Keratinocyte (primary cell): ENCODE data around the gene PADI4. TPM values are rescaled to one million over a fixed set of nuclear protein-coding genes. Genes with fewer than 3 reads are reported as not detected.

ENCODE experiments used
- DNase-seq: peaks from one replicate; pipeline ENCODE4 v3.0.0-alpha.2; 2011; ENCODE audit warnings: low read depth, missing footprints, low spot score
- FAIRE-seq: peaks from 2 replicates; lab custom pipeline; 2011; peaks lifted over from hg19 to GRCh38; lab: Jason Lieb, UNC
- H2AFZ ChIP-seq: 2 replicates; pipeline ENCODE4 v1.6.0; 2012; ENCODE audit warnings: low read length, control low read depth, inconsistent platforms; ENCODE audit not compliant: control insufficient read depth
- H3K27ac ChIP-seq: 2 replicates; pipeline ENCODE4 v1.5.1; 2011; ENCODE audit warnings: low read length; ENCODE audit not compliant: control insufficient read depth, insufficient read depth
- H3K27me3 ChIP-seq: 3 replicates; pipeline ENCODE4 v1.6.0; 2011; ENCODE audit warnings: low read length; ENCODE audit not compliant: control insufficient read depth, insufficient read depth; ENCODE audit errors: extremely low read depth
- H3K36me3 ChIP-seq, 2 experiments: 2 replicates in 1 of 2; 3 replicates in 1 of 2; pipeline ENCODE4 v1.5.1; 2011; ENCODE audit warnings: low read length in 2 of 2, mild to moderate bottlenecking in 1 of 2; ENCODE audit not compliant: control insufficient read depth in 2 of 2, insufficient read depth in 2 of 2; ENCODE audit errors: extremely low read depth in 1 of 2
- H3K4me1 ChIP-seq: 3 replicates; pipeline ENCODE4 v1.5.1; 2011; ENCODE audit warnings: low read length; ENCODE audit not compliant: control insufficient read depth, insufficient read depth; ENCODE audit errors: extremely low read depth
- H3K4me2 ChIP-seq: 3 replicates; pipeline ENCODE4 v1.6.0; 2011; ENCODE audit warnings: low read depth, low read length; ENCODE audit not compliant: control insufficient read depth, insufficient read depth; ENCODE audit errors: extremely low read depth
- H3K4me3 ChIP-seq, 3 experiments: fragments of 200-600 bp in 1 of 3; sonication (generic) in 1 of 3; 2 replicates in 2 of 3; 3 replicates in 1 of 3; pipeline ENCODE4 v1.5.1; 2011 to 2016; ENCODE audit warnings: low read length in 3 of 3, mild to moderate bottlenecking in 3 of 3, control low read depth in 2 of 3, inconsistent platforms in 1 of 3, low read depth in 1 of 3, mixed read lengths in 1 of 3, mixed run types in 1 of 3, moderate library complexity in 1 of 3; ENCODE audit not compliant: control insufficient read depth in 2 of 3, insufficient read depth in 2 of 3; ENCODE audit errors: extremely low read depth in 1 of 3
- H3K79me2 ChIP-seq: 2 replicates; pipeline ENCODE4 v1.6.0; 2012; ENCODE audit warnings: low read length; ENCODE audit not compliant: control insufficient read depth, insufficient read depth
- H3K9ac ChIP-seq: 3 replicates; pipeline ENCODE4 v1.6.0; 2011; ENCODE audit warnings: low read length; ENCODE audit not compliant: control insufficient read depth, insufficient read depth; ENCODE audit errors: extremely low read depth
- H3K9me1 ChIP-seq: 3 replicates; pipeline ENCODE4 v1.6.0; 2011; ENCODE audit warnings: low read length; ENCODE audit not compliant: control insufficient read depth, insufficient read depth; ENCODE audit errors: extremely low read depth
- H3K9me3 ChIP-seq: 2 replicates; pipeline ENCODE4 v1.5.1; 2012; ENCODE audit warnings: low read depth, low read length; ENCODE audit not compliant: control insufficient read depth
- H4K20me1 ChIP-seq: 3 replicates; pipeline ENCODE4 v1.6.0; 2011; ENCODE audit warnings: low read length; ENCODE audit not compliant: control insufficient read depth, insufficient read depth; ENCODE audit errors: extremely low read depth
- CTCF ChIP-seq, 3 experiments: IDR thresholded peaks in 1 of 3; conservative IDR thresholded peaks in 1 of 3; optimal IDR thresholded peaks in 1 of 3; 2 replicates in 2 of 3; 3 replicates in 1 of 3; pipeline versions ENCODE3 to v1.5.1; 2011; ENCODE audit warnings: low read length in 3 of 3, mild to moderate bottlenecking in 3 of 3, moderate library complexity in 2 of 3, control low read depth in 1 of 3, inconsistent platforms in 1 of 3; ENCODE audit not compliant: insufficient read depth in 2 of 3; ENCODE audit errors: extremely low read depth in 1 of 3
- EZH2 ChIP-seq: IDR thresholded peaks from one replicate; pipeline ENCODE4 v1.6.1; 2012; ENCODE audit warnings: inconsistent platforms, mild to moderate bottlenecking, low read length, moderate library complexity
- dilution Hi-C: fragments of 300-500 bp; cut with MboI; formaldehyde crosslinking; loops from one replicate; pipeline ENCODE4 v1.7.0; 2020; ENCODE audit warnings: low sequenced_read_pairs; ENCODE audit not compliant: extremely low pct_ligation_motif_present
- polyA plus RNA-seq, 5 experiments: library from polyadenylated mRNA; depleted of rRNA in 3 of 5; stranded (reverse) in 3 of 5; stranded (forward) in 1 of 5; unstranded in 1 of 5; fragments of >200 nt; gene quantifications; 1 replicate in 1 of 5; 2 replicates in 3 of 5; 3 replicates in 1 of 5; pipeline versions ENCODE4 v1.2.1 to v1.2.3, GENCODE V29; 2011 to 2012; ENCODE audit warnings: missing spikeins in 2 of 5, low read depth in 1 of 5, low replicate concordance in 1 of 5

The PADI4 gene
- polyA plus RNA-seq, 1 donor (not counting 4 experiments of a cell fraction or from before 2014, with no cell fraction given) = 0.03 TPM

GRCh38 chr1:17335821-17336710, 28.1 kb downstream of the PADI4 start:
- TF ChIP-seq EZH2 = no peak
- TF ChIP-seq CTCF (optimal IDR thresholded peaks at IDR 0.05 in 1 of 3, IDR thresholded peaks at IDR 0.05 in 1 of 3, conservative IDR thresholded peaks at IDR 0.05 in 1 of 3; ENCODE audit: extremely low read depth in 1 of 3, insufficient read depth in 2 of 3, low read length in 3 of 3) = peak; percentile 74 to 90 (median 84)
- H3K9me1 ChIP-seq = no peaks in the 10 kb centered on the region
- H3K4me2 ChIP-seq = peak overlapping the region; percentile 0
- no peaks in the 10 kb centered on the region for H4K20me1 ChIP-seq
- H3K27me3 ChIP-seq = no peaks in the 10 kb centered on the region
- H2AFZ ChIP-seq = peak overlapping the region; percentile 7
- dilution Hi-C loops = no loop called here
- FAIRE-seq (peak; percentile 78), DNase-seq (no peak)
- no peaks in the 10 kb centered on the region for H3K9me3 ChIP-seq
- no peak overlapping the region for H3K9ac ChIP-seq
- H3K4me3 ChIP-seq = no peak overlapping the region
- H3K79me2 ChIP-seq = no peaks in the 10 kb centered on the region
- no peaks in the 10 kb centered on the region for H3K36me3 ChIP-seq
- H3K4me1 ChIP-seq = peaks cover 11% of the 10 kb centered on the region
- H3K27ac ChIP-seq = no peak overlapping the region

GRCh38 chr1:17338706-17339493, 30.9 kb downstream of the PADI4 start:
- H3K9me1 ChIP-seq = no peaks in the 10 kb centered on the region
- no peak overlapping the region for H2AFZ ChIP-seq
- H3K27ac ChIP-seq = no peak overlapping the region
- H3K27me3 ChIP-seq = no peaks in the 10 kb centered on the region
- TF ChIP-seq CTCF (optimal IDR thresholded peaks at IDR 0.05 in 1 of 3, IDR thresholded peaks at IDR 0.05 in 1 of 3, conservative IDR thresholded peaks at IDR 0.05 in 1 of 3; ENCODE audit: extremely low read depth in 1 of 3, insufficient read depth in 2 of 3, low read length in 3 of 3) (no peak), EZH2 (no peak)
- dilution Hi-C loops = no loop called here
- FAIRE-seq = no peak
- peaks cover 11% of the 10 kb centered on the region for H3K4me1 ChIP-seq
- H3K79me2 ChIP-seq = no peaks in the 10 kb centered on the region
- H3K9ac ChIP-seq = no peak overlapping the region
- H4K20me1 ChIP-seq = no peaks in the 10 kb centered on the region
- no peaks in the 10 kb centered on the region for H3K9me3 ChIP-seq
- H3K4me3 ChIP-seq = no peak overlapping the region
- no peaks in the 10 kb centered on the region for H3K36me3 ChIP-seq
- DNase-seq = no peak
- no peak overlapping the region for H3K4me2 ChIP-seq
